H1 (cell line): ENCODE results near the gene GPC1. TPM values are rescaled to one million over a fixed set of nuclear protein-coding genes. Genes with fewer than 3 reads are reported as not detected.

ENCODE experiments used
- CBX5 ChIP-seq: fragments of 300-800, 300-1000 bp; sonication (generic); IDR thresholded peaks from 2 replicates; pipeline ENCODE4 v1.7.1; 2016; ENCODE audit warnings: antibody characterized with exemption, low read length, low read depth
- CHD1 ChIP-seq: IDR thresholded peaks from 2 replicates; pipeline ENCODE4 v1.6.1; 2012; ENCODE audit warnings: low read depth, low read length, improper control_type of control experiment
- CTCF ChIP-seq, 3 experiments: IDR thresholded peaks; 1 replicate in 2 of 3; 2 replicates in 1 of 3; pipeline versions ENCODE4 v1.5.1 to v1.6.1; 2011; ENCODE audit warnings: low read length in 3 of 3, mild to moderate bottlenecking in 3 of 3, inconsistent platforms in 2 of 3, low read depth in 1 of 3, moderate library complexity in 1 of 3; ENCODE audit not compliant: insufficient read depth in 1 of 3; ENCODE audit errors: control extremely low read depth in 1 of 3
- GABPA ChIP-seq: IDR thresholded peaks from 2 replicates; pipeline ENCODE4 v1.6.1; 2011; ENCODE audit warnings: mild to moderate bottlenecking, low read length, moderate library complexity, borderline replicate concordance; ENCODE audit not compliant: insufficient read depth
- NRF1 ChIP-seq: IDR thresholded peaks from 2 replicates; pipeline ENCODE4 v1.6.1; 2011; ENCODE audit warnings: mild to moderate bottlenecking, low read depth, low read length, improper control_type of control experiment
- POLR2A ChIP-seq, 2 experiments: IDR thresholded peaks; 1 replicate in 1 of 2; 2 replicates in 1 of 2; pipeline ENCODE4 v1.6.1; 2011; ENCODE audit warnings: low read depth in 2 of 2, low read length in 2 of 2, mild to moderate bottlenecking in 2 of 2; ENCODE audit errors: control extremely low read depth in 1 of 2
- SUZ12 ChIP-seq: fragments of 200-600 bp; sonication (generic); IDR thresholded peaks from 2 replicates; pipeline ENCODE4 v1.6.1; 2012; ENCODE audit warnings: mild to moderate bottlenecking, inconsistent platforms, low read length, moderate library complexity, mixed read lengths
- USF2 ChIP-seq: IDR thresholded peaks from 2 replicates; pipeline ENCODE4 v1.6.1; 2011; ENCODE audit warnings: low read length, improper control_type of control experiment
- polyA plus RNA-seq, 7 experiments: library from polyadenylated mRNA; depleted of rRNA in 3 of 7; stranded (reverse) in 5 of 7; unstranded in 2 of 7; fragments of >200 nt in 5 of 7; fragments of 200-250 nt in 2 of 7; gene quantifications; 1 replicate in 5 of 7; 2 replicates in 1 of 7; 4 replicates in 1 of 7; pipeline versions ENCODE4 v1.2.1 to v1.2.3, GENCODE V29; 2011 to 2013; ENCODE audit warnings: missing spikeins in 2 of 7, mixed read lengths in 2 of 7
- total RNA-seq: library from RNA; stranded (reverse); fragmentation: NEBNext Ultra II Directional; extraction: Animal tissue kit (Norgen Biotek cat#: 25700); gene quantifications from 2 replicates; pipeline ENCODE4 v1.2.1, GENCODE V29; 2021

Gene GPC1
- total and polyA plus RNA-seq, 2 of the 8 experiments (the other 6 are each of a cell fraction or from before 2014, with no cell fraction given): 21.9 to 28.3 TPM

DNA sequence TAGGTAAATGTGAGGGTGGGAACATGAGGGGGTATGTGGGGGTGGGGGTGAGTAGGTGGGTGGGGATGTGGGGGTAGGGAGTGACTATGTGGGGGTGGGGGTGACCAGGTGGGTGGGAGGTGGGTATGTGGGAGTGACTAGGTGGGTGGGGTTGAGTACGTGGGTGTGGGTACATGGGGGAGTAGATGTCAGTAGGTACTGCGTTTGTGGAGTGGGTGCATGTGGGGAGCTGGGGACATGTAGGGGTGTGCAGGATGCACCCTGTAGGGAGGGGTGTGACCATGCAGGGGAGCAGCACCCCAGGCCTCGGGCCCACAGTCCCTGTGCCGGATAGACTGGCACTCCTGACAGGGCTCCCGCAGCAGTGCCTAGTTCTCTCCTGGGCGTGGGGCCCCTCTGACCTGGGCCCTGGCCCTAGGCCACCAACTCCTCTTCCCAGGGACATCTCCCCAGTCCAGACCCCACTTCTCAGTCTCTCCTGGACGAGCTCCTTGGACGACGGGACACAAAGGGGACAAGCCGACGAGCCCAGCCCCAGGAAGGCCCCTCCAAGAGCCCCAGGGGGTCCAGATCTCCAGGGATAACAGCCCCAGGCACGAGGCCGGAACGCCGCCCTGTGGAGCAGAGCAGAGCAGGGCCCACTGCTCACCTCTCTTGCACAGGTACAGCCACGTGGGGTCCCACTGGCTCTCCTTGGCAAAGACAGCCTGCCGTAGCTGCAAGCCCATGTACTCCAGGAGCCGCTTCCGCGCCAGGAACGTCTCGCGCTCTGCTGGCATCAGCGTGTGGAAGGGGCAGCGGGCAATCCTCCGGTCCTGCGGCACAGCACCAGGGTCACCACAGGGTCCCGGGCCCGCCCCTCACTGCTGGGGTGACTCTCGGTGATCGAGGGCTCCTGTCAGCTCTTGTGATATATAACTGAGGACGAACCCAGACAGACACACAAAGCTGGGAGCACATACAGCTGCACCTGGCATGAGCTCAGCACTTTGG, 64.1 kb downstream of the GPC1 start (continued):
- TF ChIP-seq GABPA: no peak
- TF ChIP-seq SUZ12: no peak
- TF ChIP-seq NRF1: no peak
- TF ChIP-seq CHD1: no peak
- no peak for TF ChIP-seq CTCF (IDR thresholded peaks at IDR 0.05; ENCODE audit: control extremely low read depth in 1 of 3, insufficient read depth in 1 of 3, low read depth in 1 of 3, low read length in 3 of 3)
- no peak for TF ChIP-seq USF2
- no peak for TF ChIP-seq CBX5
- TF ChIP-seq POLR2A (IDR thresholded peaks at IDR 0.05; ENCODE audit: control extremely low read depth in 1 of 2, low read depth in 2 of 2, low read length in 2 of 2): no peak
